Spleen (tissue), 11 donors: Measurements from ENCODE around the gene RGS19. TPM values are rescaled to one million over a fixed set of nuclear protein-coding genes. Genes with fewer than 3 reads are reported as not detected.
"Not testable (repeated sequence)": the region's sequence is repeated elsewhere in the genome, so short reads cannot be mapped to it uniquely, and the experiment has no call there.

Experiments used
- DNase-seq: peaks from one replicate; pipeline ENCODE4 v3.0.0-alpha.2; 2020
- H3K27ac ChIP-seq, 8 donors: fragments of 200-600 bp; sonication (generic) in 7 of 8; 1 replicate in 4 of 8; 2 replicates in 4 of 8; pipeline versions ENCODE4 v1.5.0 to v1.8.0; 2016 to 2021; ENCODE audit warnings: inconsistent platforms in 4 of 8, mild to moderate bottlenecking in 4 of 8, moderate library complexity in 1 of 8
- H3K27me3 ChIP-seq, 7 donors: fragments of 200-600 bp; sonication (generic) in 6 of 7; replicated peaks in 1 of 7; 1 replicate in 4 of 7; 2 replicates in 3 of 7; pipeline versions ENCODE4 v1.5.0 to v1.8.0; 2016 to 2021; ENCODE audit warnings: inconsistent platforms in 3 of 7, mild to moderate bottlenecking in 1 of 7
- H3K36me3 ChIP-seq, 6 donors: fragments of 200-600 bp; sonication (generic) in 5 of 6; 1 replicate in 4 of 6; 2 replicates in 2 of 6; pipeline versions ENCODE4 v1.5.0 to v1.8.0; 2016 to 2021; ENCODE audit warnings: inconsistent platforms in 2 of 6
- H3K4me1 ChIP-seq, 6 donors: fragments of 200-600 bp; sonication (generic) in 5 of 6; 1 replicate in 3 of 6; 2 replicates in 3 of 6; pipeline versions ENCODE4 v1.5.0 to v1.8.0; 2016 to 2021; ENCODE audit warnings: inconsistent platforms in 3 of 6
- H3K4me3 ChIP-seq, 8 donors: fragments of 200-600 bp; sonication (generic) in 7 of 8; 1 replicate in 4 of 8; 2 replicates in 4 of 8; pipeline versions ENCODE4 v1.5.0 to v1.8.0; 2016 to 2021; ENCODE audit warnings: inconsistent platforms in 4 of 8, mild to moderate bottlenecking in 4 of 8, moderate library complexity in 2 of 8
- H3K9me3 ChIP-seq, 8 donors: fragments of 200-600 bp; sonication (generic) in 7 of 8; 1 replicate in 4 of 8; 2 replicates in 4 of 8; pipeline versions ENCODE4 v1.5.0 to v1.8.0; 2016 to 2021; ENCODE audit warnings: inconsistent platforms in 4 of 8
- CTCF ChIP-seq, 11 experiments: fragments of 200-600 bp in 7 of 11; fragments of 450-650 bp in 4 of 11; sonication (generic) in 4 of 11; IDR thresholded peaks in 8 of 11; conservative IDR thresholded peaks in 3 of 11; 1 replicate in 7 of 11; 2 replicates in 4 of 11; pipeline versions ENCODE4 v1.4.0 to v1.8.0; 2016 to 2021; ENCODE audit warnings: antibody characterized with exemption in 11 of 11, inconsistent platforms in 4 of 11, mild to moderate bottlenecking in 1 of 11
- POLR2A ChIP-seq, 3 donors: fragments of 450-650 bp; IDR thresholded peaks; one replicate each; pipeline ENCODE4 v1.5.1; 2017; ENCODE audit warnings: antibody characterized with exemption in 3 of 3, mild to moderate bottlenecking in 1 of 3
- POLR2AphosphoS5 ChIP-seq, 3 donors: sonication (generic); formaldehyde crosslinking; IDR thresholded peaks; one replicate each; pipeline ENCODE4 v1.5.1; 2017; ENCODE audit warnings: antibody characterized with exemption in 3 of 3
- WGBS, 5 donors: extraction: QIAGEN DNeasy Blood & Tissue Kit in 3 of 5; methylation state at CpG; one replicate each; pipeline versions ENCODE4 v1.1.5 to v1.1.7; 2013 to 2018; 5-methylcytosine and 5-hydroxymethylcytosine counted together
- intact Hi-C: fragments of 100-400 bp; cut with DNase I; formaldehyde crosslinking; loops from one replicate; pipeline ENCODE4 v1.15.0; 2023; ENCODE audit warnings: low total_unique reads
- polyA plus RNA-seq, 3 donors: library from polyadenylated mRNA; stranded (reverse); fragments of 200-250 nt; gene quantifications; one replicate each; pipeline ENCODE4 v1.2.1, GENCODE V29; 2013
- total RNA-seq, 7 donors: library from RNA; depleted of rRNA in 3 of 7; stranded (reverse); fragments of >200 nt in 3 of 7; fragmentation: NEBNext Ultra II Directional in 4 of 7; extraction: Animal tissue kit (Norgen Biotek cat#: 25700) in 4 of 7; gene quantifications; one replicate each; pipeline versions ENCODE4 v1.1.0 to v1.2.1, GENCODE V29; 2016 to 2021
- donor health status: healthy with polysubstance abuse.
- donor health status: DM: no; HTN: no; CAD: no; lungs with moderate emphysema.
- donor health status: DM: no; HTN: no; CAD: no.
- donor health status: Bipolar disorder and iron deficiency.
- donor health status: healthy.
- donor health status: DM: no; HTN: no; CAD: no.
- donor health status: DM: yes; HTN: yes; CAD: no.

The RGS19 gene
- total and polyA plus RNA-seq, 10 donors = 80.4 to 186 (median 102) TPM

DNA sequence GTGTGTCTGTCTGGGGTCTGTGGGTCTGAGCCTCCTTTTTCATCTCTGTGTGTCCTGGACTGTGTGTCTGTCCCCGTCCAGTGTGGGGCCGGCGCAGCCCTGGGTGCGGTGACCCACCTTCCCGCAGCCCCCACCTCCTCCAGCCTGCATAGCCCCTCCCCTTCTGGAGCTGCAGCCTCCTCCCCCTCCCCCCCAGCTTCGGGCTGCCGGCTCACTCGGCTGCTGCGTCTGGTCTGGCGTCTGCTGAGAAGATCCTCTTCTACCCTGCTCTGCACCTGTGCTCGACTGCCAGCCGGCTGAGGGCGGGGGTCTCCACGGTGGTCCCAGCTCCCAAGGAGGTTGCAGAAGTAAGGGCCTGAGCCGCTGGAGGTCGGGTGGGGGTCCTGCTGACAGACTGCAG, 12.5 kb upstream of the RGS19 start:
- Histone ChIP-seq H3K9me3 (peaks cover 0 to 6% (median 5%) of the 10 kb centered on the region in 8 donors), H3K36me3 (peaks cover 0 to 9% (median 0%) of the 10 kb centered on the region in 6 donors), H3K4me1 (peaks cover 0 to 4% (median 0%) of the 10 kb centered on the region in 6 donors), H3K27ac (no peak overlapping the region), H3K27me3 (no peaks in the 10 kb centered on the region), H3K4me3 (no peak overlapping the region)
- TF ChIP-seq CTCF (IDR thresholded peaks at IDR 0.05 in 8 of 11, conservative IDR thresholded peaks at IDR 0.05 in 3 of 11) = no peak
- no peak for TF ChIP-seq POLR2A (IDR thresholded peaks at IDR 0.05)
- TF ChIP-seq POLR2AphosphoS5 (IDR thresholded peaks at IDR 0.05) = no peak
- DNase-seq = no peak
- intact Hi-C loops = no loop called here
- 44 to 80% (median 48%) methylated on average over 1 to 16 of the region's 16 CpGs for WGBS, 5 donors

GRCh38 chr20:64091340-64091739, 12.0 kb upstream of the RGS19 start:
- no peak for DNase-seq
- 82 to 92% (median 85%) methylated on average over 16 to 19 of the region's 19 CpGs for WGBS, 5 donors
- Histone ChIP-seq H3K4me3 (no peak overlapping the region), H3K36me3 (peaks cover 0 to 5% (median 0%) of the 10 kb centered on the region in 6 donors), H3K27me3 (no peaks in the 10 kb centered on the region), H3K4me1 (peaks cover 0 to 4% (median 0%) of the 10 kb centered on the region in 6 donors), H3K9me3 (peaks cover 0 to 9% (median 5%) of the 10 kb centered on the region in 8 donors), H3K27ac (no peak overlapping the region)
- TF ChIP-seq POLR2A (IDR thresholded peaks at IDR 0.05) (no peak), CTCF (IDR thresholded peaks at IDR 0.05 in 8 of 11, conservative IDR thresholded peaks at IDR 0.05 in 3 of 11) (no peak), POLR2AphosphoS5 (IDR thresholded peaks at IDR 0.05) (no peak)
- intact Hi-C loops = no loop called here

DNA sequence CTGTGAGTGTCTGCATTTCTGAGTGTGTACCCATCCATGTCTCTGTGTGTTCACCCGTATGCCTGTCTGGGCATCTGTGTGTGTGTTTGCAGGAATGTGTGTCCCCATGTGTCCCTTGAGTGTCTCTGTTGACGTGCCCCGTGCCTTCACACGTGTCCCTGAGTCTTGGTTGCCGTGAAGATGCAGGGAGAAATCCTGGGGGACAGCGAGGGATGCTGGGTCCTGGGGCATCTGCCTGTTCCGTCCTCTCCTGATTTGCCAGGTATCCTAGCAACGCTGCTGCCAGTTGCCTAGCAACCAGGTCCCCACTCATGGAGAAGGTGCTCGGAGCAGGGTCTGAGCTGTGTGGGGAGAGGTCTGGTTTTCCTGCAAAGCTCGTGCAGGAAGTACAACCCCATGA, 10.8 kb upstream of the RGS19 start:
- Histone ChIP-seq H3K36me3 (no peaks in the 10 kb centered on the region), H3K27ac (no peak overlapping the region), H3K4me3 (no peak overlapping the region), H3K27me3 (peaks cover 0 to 9% (median 1%) of the 10 kb centered on the region in 7 donors), H3K9me3 (peaks cover 0 to 9% (median 5%) of the 10 kb centered on the region in 8 donors), H3K4me1 (peaks cover 0 to 4% (median 0%) of the 10 kb centered on the region in 6 donors)
- intact Hi-C loops = no loop called here
- DNase-seq = no peak
- no peak for TF ChIP-seq CTCF (IDR thresholded peaks at IDR 0.05 in 8 of 11, conservative IDR thresholded peaks at IDR 0.05 in 3 of 11)
- no peak for TF ChIP-seq POLR2A (IDR thresholded peaks at IDR 0.05)
- no peak for TF ChIP-seq POLR2AphosphoS5 (IDR thresholded peaks at IDR 0.05)
- 72 to 89% (median 76%) methylated on average over 10 of the region's 10 CpGs for WGBS, 5 donors

- DNase-seq, H3K4me3 ChIP-seq, H3K36me3 ChIP-seq, H3K9me3 ChIP-seq, intact Hi-C loops, H3K27ac ChIP-seq: not testable (repeated sequence)
- Histone ChIP-seq H3K4me1 (peaks cover 5 to 18% (median 13%) of the 10 kb centered on the region in 6 donors), H3K27me3 (peaks cover 0 to 25% (median 17%) of the 10 kb centered on the region in 7 donors)
Observed at GRCh38 chr20:64088586-64088985, 9.3 kb upstream of the RGS19 start.

DNA sequence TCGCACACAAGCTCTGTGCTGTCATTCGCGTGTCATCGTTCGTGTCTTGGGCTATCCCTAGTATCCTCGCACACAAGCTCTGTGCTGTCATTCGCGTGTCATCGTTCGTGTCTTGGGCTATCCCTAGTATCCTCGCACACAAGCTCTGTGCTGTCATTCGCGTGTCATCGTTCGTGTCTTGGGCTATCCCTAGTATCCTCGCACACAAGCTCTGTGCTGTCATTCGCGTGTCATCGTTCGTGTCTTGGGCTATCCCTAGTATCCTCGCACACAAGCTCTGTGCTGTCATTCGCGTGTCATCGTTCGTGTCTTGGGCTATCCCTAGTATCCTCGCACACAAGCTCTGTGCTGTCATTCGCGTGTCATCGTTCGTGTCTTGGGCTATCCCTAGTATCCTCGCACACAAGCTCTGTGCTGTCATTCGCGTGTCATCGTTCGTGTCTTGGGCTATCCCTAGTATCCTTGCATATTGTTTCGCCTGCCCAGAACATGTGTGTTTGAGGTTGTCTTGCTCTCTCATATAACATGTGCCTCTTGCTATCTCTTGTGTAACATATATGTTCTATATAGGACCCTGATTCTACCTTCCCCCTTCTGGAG, 8.0 kb upstream of the RGS19 start:
- Histone ChIP-seq H3K4me1 (peaks cover 11 to 30% (median 26%) of the 10 kb centered on the region in 6 donors), H3K27me3 (peaks cover 0 to 33% (median 17%) of the 10 kb centered on the region in 7 donors)
- H3K27ac ChIP-seq, DNase-seq, intact Hi-C loops, H3K36me3 ChIP-seq, H3K4me3 ChIP-seq, H3K9me3 ChIP-seq: not testable (repeated sequence)
- WGBS, 5 donors = 94 to 99% (median 98%) methylated on average over 5 to 9 of the region's 36 CpGs
